ENCODE results near the gene GUCY1A2. TPM values are rescaled to one million over a fixed set of nuclear protein-coding genes. Genes with fewer than 3 reads are reported as not detected.

Gene GUCY1A2
- polyA plus RNA-seq, 3 donors = not detected

DNA sequence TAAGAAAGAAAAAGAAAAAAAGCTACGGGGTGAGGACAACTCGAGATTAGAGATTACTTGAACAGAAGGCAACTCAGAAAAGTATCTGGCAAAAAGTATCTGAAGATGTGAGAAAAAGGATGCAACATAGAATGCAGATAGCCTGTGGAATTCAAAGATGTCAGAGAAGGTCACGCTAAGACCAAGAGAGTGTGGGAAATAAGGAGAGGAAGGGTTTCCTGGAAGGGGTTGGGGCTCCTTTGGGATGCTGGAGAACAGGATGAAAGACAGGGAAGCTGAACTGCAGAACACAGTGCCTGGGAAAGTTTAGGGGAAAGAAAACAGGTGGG, 1.2 kb downstream of the GUCY1A2 start:
- Histone ChIP-seq H3K4me3 (replicated peaks in 1 of 3; ENCODE audit: low read depth in 2 of 3, low read length in 3 of 3) (no peak overlapping the region), H4K20me1 (ENCODE audit: insufficient read depth, low read length) (no peaks in the 10 kb centered on the region), H3K4me1 (ENCODE audit: control insufficient read depth in 1 of 2, insufficient read depth in 2 of 2, low read length in 2 of 2) (no peaks in the 10 kb centered on the region), H3K36me3 (replicated peaks in 1 of 2; ENCODE audit: control insufficient read depth in 1 of 2, insufficient read depth in 2 of 2, low read length in 2 of 2) (no peaks in the 10 kb centered on the region), H3K27me3 (ENCODE audit: control insufficient read depth in 2 of 2, insufficient read depth in 2 of 2, low read length in 2 of 2) (peaks cover 36 to 61% of the 10 kb centered on the region in 2 donors), H3K27ac (ENCODE audit: low read depth in 1 of 2, low read length in 2 of 2) (no peak overlapping the region), H3K9ac (ENCODE audit: insufficient read depth, low read length, poor library complexity, severe bottlenecking) (no peak overlapping the region), H2AFZ (ENCODE audit: insufficient read depth, low read depth, low read length, poor library complexity, severe bottlenecking) (no peak overlapping the region), H3K79me2 (ENCODE audit: insufficient read depth, low read length) (no peaks in the 10 kb centered on the region), H3K9me3 (replicated peaks in 1 of 2; ENCODE audit: control insufficient read depth in 1 of 2, insufficient read depth in 1 of 2, low read length in 2 of 2) (peaks cover 0 to 6% of the 10 kb centered on the region in 2 donors), H3K4me2 (replicated peaks; ENCODE audit: extremely low read depth, low read length, poor library complexity, severe bottlenecking) (no peak overlapping the region)
- WGBS (ENCODE audit: insufficient coverage) = 60% methylated on average over 3 of the region's 3 CpGs
- Mint-ChIP-seq H3K27me3 (ENCODE audit: low read depth in 3 of 3) (peaks cover 39 to 45% (median 40%) of the 10 kb centered on the region in 3 donors), H3K36me3 (peaks cover 0 to 3% of the 10 kb centered on the region in 2 donors), H3K9me3 (peaks cover 0 to 5% (median 0%) of the 10 kb centered on the region in 7 donors), H3K4me3 (peak overlapping the region in 1 of 2 donors; percentile 41), H3K27ac (no peak overlapping the region), H3K4me1 (no peaks in the 10 kb centered on the region)
- intact Hi-C loops (cut with micrococcal nuclease) = no loop called here
- DNase-seq = no peak
- TF ChIP-seq CTCF (IDR thresholded peaks at IDR 0.05) = no peak

GRCh38 chr11:107014871-107015270, 3.4 kb downstream of the GUCY1A2 start:
- Mint-ChIP-seq H3K4me1 (no peaks in the 10 kb centered on the region), H3K27ac (no peak overlapping the region), H3K9me3 (peaks cover 0 to 5% (median 0%) of the 10 kb centered on the region in 7 donors), H3K36me3 (peaks cover 0 to 3% of the 10 kb centered on the region in 2 donors), H3K27me3 (ENCODE audit: low read depth in 3 of 3) (peaks cover 33 to 38% (median 35%) of the 10 kb centered on the region in 3 donors), H3K4me3 (no peak overlapping the region)
- H3K9ac ChIP-seq (ENCODE audit: insufficient read depth, low read length, poor library complexity, severe bottlenecking) = no peak overlapping the region
- H3K4me2 ChIP-seq (replicated peaks; ENCODE audit: extremely low read depth, low read length, poor library complexity, severe bottlenecking) = no peak overlapping the region
- no peaks in the 10 kb centered on the region for H3K79me2 ChIP-seq (ENCODE audit: insufficient read depth, low read length)
- no peak overlapping the region for H2AFZ ChIP-seq (ENCODE audit: insufficient read depth, low read depth, low read length, poor library complexity, severe bottlenecking)
- no peaks in the 10 kb centered on the region for H3K36me3 ChIP-seq (replicated peaks in 1 of 2; ENCODE audit: control insufficient read depth in 1 of 2, insufficient read depth in 2 of 2, low read length in 2 of 2)
- no CpG with 5 or more reads among the region's 1 CpG for WGBS (ENCODE audit: insufficient coverage)
- no peaks in the 10 kb centered on the region for H3K4me1 ChIP-seq (ENCODE audit: control insufficient read depth in 1 of 2, insufficient read depth in 2 of 2, low read length in 2 of 2)
- H3K4me3 ChIP-seq (replicated peaks in 1 of 3; ENCODE audit: low read depth in 2 of 3, low read length in 3 of 3) = no peak overlapping the region
- peaks cover 0 to 6% of the 10 kb centered on the region in 2 donors for H3K9me3 ChIP-seq (replicated peaks in 1 of 2; ENCODE audit: control insufficient read depth in 1 of 2, insufficient read depth in 1 of 2, low read length in 2 of 2)
- no peak overlapping the region for H3K27ac ChIP-seq (ENCODE audit: low read depth in 1 of 2, low read length in 2 of 2)
- TF ChIP-seq CTCF (IDR thresholded peaks at IDR 0.05) = no peak
- peaks cover 29 to 41% of the 10 kb centered on the region in 2 donors for H3K27me3 ChIP-seq (ENCODE audit: control insufficient read depth in 2 of 2, insufficient read depth in 2 of 2, low read length in 2 of 2)
- no peak for DNase-seq
- H4K20me1 ChIP-seq (ENCODE audit: insufficient read depth, low read length) = no peaks in the 10 kb centered on the region
- intact Hi-C loops (cut with micrococcal nuclease) = no loop called here

All from CD14-positive monocyte (primary cell).